GM23338 (cell line): ENCODE data around the gene CPXM2. TPM values are rescaled to one million over a fixed set of nuclear protein-coding genes. Genes with fewer than 3 reads are reported as not detected.

Experiments
- ATAC-seq: fragments of 200-7000 bp; cut with Tn5 transposase; 3 replicates; pipeline ENCODE4 v1.9.1; 2020
- DNase-seq: peaks from one replicate; pipeline ENCODE4 v3.0.0-alpha.2; 2015; ENCODE audit warnings: low spot score
- H2AFZ ChIP-seq: fragments of 200-600 bp; sonication (generic); 2 replicates; pipeline ENCODE4 v1.8.0; 2016; ENCODE audit warnings: antibody characterized with exemption, mild to moderate bottlenecking, moderate library complexity
- H3F3A ChIP-seq: fragments of 200-600 bp; sonication (generic); replicated peaks from 2 replicates; pipeline ENCODE4 v1.8.0; 2017; ENCODE audit warnings: antibody characterized with exemption, mixed run types, low read depth
- H3K27ac ChIP-seq: fragments of 200-600 bp; sonication (generic); 2 replicates; pipeline ENCODE4 v1.6.1; 2016; ENCODE audit warnings: low read depth
- H3K27me3 ChIP-seq: fragments of 200-600 bp; sonication (generic); 2 replicates; pipeline ENCODE4 v1.8.0; 2016; ENCODE audit warnings: mild to moderate bottlenecking, mixed run types, moderate library complexity; ENCODE audit not compliant: insufficient read depth
- H3K36me3 ChIP-seq: fragments of 200-600 bp; sonication (generic); 2 replicates; pipeline ENCODE4 v1.8.0; 2016; ENCODE audit warnings: mild to moderate bottlenecking; ENCODE audit not compliant: insufficient read depth
- H3K4me1 ChIP-seq: fragments of 200-600 bp; sonication (generic); 2 replicates; pipeline ENCODE4 v1.8.0; 2016; ENCODE audit warnings: mild to moderate bottlenecking, moderate library complexity; ENCODE audit not compliant: insufficient read depth
- H3K4me2 ChIP-seq: fragments of 200-600 bp; sonication (generic); 2 replicates; pipeline ENCODE4 v1.7.1; 2017; ENCODE audit warnings: mixed run types
- H3K4me3 ChIP-seq: fragments of 200-600 bp; sonication (generic); 2 replicates; pipeline ENCODE4 v1.6.1; 2016; ENCODE audit warnings: mixed run types
- H3K79me2 ChIP-seq: fragments of 200-600 bp; sonication (generic); replicated peaks from 2 replicates; pipeline ENCODE4 v1.8.0; 2017; ENCODE audit warnings: mild to moderate bottlenecking; ENCODE audit not compliant: insufficient read depth
- H3K9me2 ChIP-seq: fragments of 200-600 bp; sonication (generic); 2 replicates; pipeline ENCODE4 v1.8.0; 2017; ENCODE audit not compliant: insufficient read depth
- H4K20me1 ChIP-seq: fragments of 200-600 bp; sonication (generic); replicated peaks from 2 replicates; pipeline ENCODE4 v1.8.0; 2017; ENCODE audit warnings: mild to moderate bottlenecking; ENCODE audit not compliant: insufficient read depth
- H3K27ac Mint-ChIP-seq: 2 replicates; pipeline ENCODE4 v1.8.0; 2020; ENCODE audit warnings: inconsistent platforms, mild to moderate bottlenecking, moderate library complexity, mixed read lengths
- H3K27me3 Mint-ChIP-seq: 3 replicates; pipeline ENCODE4 v1.8.0; 2022; ENCODE audit warnings: low read depth, mild to moderate bottlenecking, moderate library complexity, mixed read lengths, inconsistent platforms; ENCODE audit not compliant: insufficient read depth, poor library complexity
- H3K36me3 Mint-ChIP-seq: 3 replicates; pipeline ENCODE4 v1.8.0; 2021; ENCODE audit warnings: low read depth, mild to moderate bottlenecking, inconsistent platforms, moderate library complexity, mixed read lengths
- H3K4me1 Mint-ChIP-seq: 3 replicates; pipeline ENCODE4 v1.8.0; 2020; ENCODE audit warnings: mild to moderate bottlenecking, inconsistent platforms, mixed read lengths
- H3K4me3 Mint-ChIP-seq: 3 replicates; pipeline ENCODE4 v1.8.0; 2021; ENCODE audit warnings: moderate library complexity, mild to moderate bottlenecking, inconsistent platforms, mixed read lengths
- H3K9me3 Mint-ChIP-seq: 3 replicates; pipeline ENCODE4 v1.8.0; 2020; ENCODE audit warnings: moderate library complexity, mild to moderate bottlenecking, inconsistent platforms, mixed read lengths
- CREB1 ChIP-seq: fragments of 250-450 bp; sonication (Bioruptor Pico); IDR thresholded peaks from 2 replicates; pipeline ENCODE4 v1.5.0; 2020; ENCODE audit warnings: low read depth, mild to moderate bottlenecking, moderate library complexity
- EZH2phosphoT487 ChIP-seq: fragments of 200-600 bp; sonication (generic); IDR thresholded peaks from one replicate; pipeline ENCODE4 v1.8.1; 2018; ENCODE audit warnings: antibody characterized with exemption; ENCODE audit not compliant: unreplicated experiment
- JUNB ChIP-seq: IDR thresholded peaks from one replicate; pipeline ENCODE4 v1.6.1; 2016; ENCODE audit warnings: antibody characterized with exemption; ENCODE audit not compliant: unreplicated experiment
- NANOG ChIP-seq: IDR thresholded peaks from 2 replicates; pipeline ENCODE4 v1.6.1; 2016; ENCODE audit warnings: antibody characterized with exemption, borderline replicate concordance
- POLR2AphosphoS5 ChIP-seq: IDR thresholded peaks from 2 replicates; pipeline ENCODE4 v1.6.1; 2016; ENCODE audit warnings: antibody characterized with exemption, low read depth
- STAT1 ChIP-seq: IDR thresholded peaks from one replicate; pipeline ENCODE4 v1.6.1; 2016; ENCODE audit warnings: antibody characterized with exemption; ENCODE audit not compliant: unreplicated experiment
- ZNF114 ChIP-seq: fragments of 250-450 bp; sonication (Bioruptor Pico); IDR thresholded peaks from 2 replicates; pipeline ENCODE4 v1.5.0; 2020; ENCODE audit warnings: mild to moderate bottlenecking, moderate library complexity
- ZNF331 ChIP-seq: fragments of 250-450 bp; sonication (Bioruptor Pico); IDR thresholded peaks from 2 replicates; pipeline ENCODE4 v1.5.0; 2020; ENCODE audit warnings: low read depth, mild to moderate bottlenecking, moderate library complexity
- polyA plus RNA-seq: library from polyadenylated mRNA; unstranded; fragments of >200 nt; fragmentation: Nextera tagmentation; extraction: Ambion mirVana; gene quantifications from 2 replicates; pipeline ENCODE4 v1.2.1, GENCODE V29; 2016
- total RNA-seq: library from RNA; depleted of rRNA; stranded (reverse); fragments of >200 nt; shearing (Covaris generic); gene quantifications from 2 replicates; pipeline ENCODE4 v1.2.3, GENCODE V29; 2014
- TF ChIP-seq, protein P1 (sequence below), 2 experiments: fragments of 200-600 bp in 1 of 2; sonication (generic) in 1 of 2; conservative IDR thresholded peaks; 2 replicates each; pipeline versions ENCODE4 v1.5.1 to v1.6.1; 2016 to 2017; ENCODE audit warnings: antibody characterized with exemption in 2 of 2, low read depth in 2 of 2, mild to moderate bottlenecking in 2 of 2, moderate library complexity in 1 of 2
- TF ChIP-seq, protein P2 (sequence below): fragments of 250-450 bp; sonication (Bioruptor Pico); IDR thresholded peaks from 2 replicates; pipeline ENCODE4 v1.5.0; 2020; ENCODE audit warnings: mild to moderate bottlenecking, moderate library complexity
- TF ChIP-seq, protein P3 (sequence below): IDR thresholded peaks from 2 replicates; pipeline ENCODE4 v1.6.1; 2016; ENCODE audit warnings: antibody characterized with exemption

Gene CPXM2
- total and polyA plus RNA-seq, 2 experiments from 2014 or later, result 1.6 to 8.1 TPM

DNA sequence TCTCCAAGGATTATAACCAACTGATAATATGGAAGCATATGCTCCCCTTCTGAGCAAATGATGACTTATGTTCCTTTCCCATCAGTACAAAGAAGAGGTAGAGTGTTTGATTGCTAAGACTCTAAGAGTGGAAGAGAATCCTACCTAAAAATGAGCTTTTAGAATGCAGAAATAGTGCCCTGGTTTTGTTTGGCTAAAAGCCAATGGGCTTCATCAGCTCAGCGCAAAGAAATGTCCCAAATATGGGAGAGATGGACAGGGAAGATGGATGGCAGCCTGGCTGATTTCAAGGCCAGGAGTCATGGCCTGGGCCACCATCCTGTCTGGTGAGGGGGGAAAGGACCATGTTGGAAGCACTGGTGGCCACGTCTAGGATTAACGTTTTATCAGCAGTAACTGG is 165.2 kb downstream of the CPXM2 start:
- Histone ChIP-seq H4K20me1 (no peaks in the 10 kb centered on the region), H3K4me2 (no peak overlapping the region), H3K79me2 (no peaks in the 10 kb centered on the region), H3K27me3 (no peaks in the 10 kb centered on the region), H3K4me1 (peaks cover 9% of the 10 kb centered on the region; the same call in 1 of the 2 replicates), H3K4me3 (no peak overlapping the region), H2AFZ (no peak overlapping the region), H3K27ac (no peak overlapping the region), H3K9me2 (no peaks in the 10 kb centered on the region), H3K36me3 (no peaks in the 10 kb centered on the region; the same call in 1 of the 2 replicates), H3F3A (no peaks in the 10 kb centered on the region)
- TF ChIP-seq, protein P1, sequence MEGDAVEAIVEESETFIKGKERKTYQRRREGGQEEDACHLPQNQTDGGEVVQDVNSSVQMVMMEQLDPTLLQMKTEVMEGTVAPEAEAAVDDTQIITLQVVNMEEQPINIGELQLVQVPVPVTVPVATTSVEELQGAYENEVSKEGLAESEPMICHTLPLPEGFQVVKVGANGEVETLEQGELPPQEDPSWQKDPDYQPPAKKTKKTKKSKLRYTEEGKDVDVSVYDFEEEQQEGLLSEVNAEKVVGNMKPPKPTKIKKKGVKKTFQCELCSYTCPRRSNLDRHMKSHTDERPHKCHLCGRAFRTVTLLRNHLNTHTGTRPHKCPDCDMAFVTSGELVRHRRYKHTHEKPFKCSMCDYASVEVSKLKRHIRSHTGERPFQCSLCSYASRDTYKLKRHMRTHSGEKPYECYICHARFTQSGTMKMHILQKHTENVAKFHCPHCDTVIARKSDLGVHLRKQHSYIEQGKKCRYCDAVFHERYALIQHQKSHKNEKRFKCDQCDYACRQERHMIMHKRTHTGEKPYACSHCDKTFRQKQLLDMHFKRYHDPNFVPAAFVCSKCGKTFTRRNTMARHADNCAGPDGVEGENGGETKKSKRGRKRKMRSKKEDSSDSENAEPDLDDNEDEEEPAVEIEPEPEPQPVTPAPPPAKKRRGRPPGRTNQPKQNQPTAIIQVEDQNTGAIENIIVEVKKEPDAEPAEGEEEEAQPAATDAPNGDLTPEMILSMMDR (conservative IDR thresholded peaks at IDR 0.05; ENCODE audit: low read depth in 2 of 2), result no peak
- DNase-seq (no peak), ATAC-seq (no peak)
- peaks cover 19% of the 10 kb centered on the region for H3K9me3 Mint-ChIP-seq
- peaks cover 14% of the 10 kb centered on the region; the same call in 2 of the 3 replicates for H3K36me3 Mint-ChIP-seq
- H3K27me3 Mint-ChIP-seq, result peaks cover 6% of the 10 kb centered on the region
- no peak overlapping the region for H3K27ac Mint-ChIP-seq
- H3K4me3 Mint-ChIP-seq, result no peak overlapping the region
- H3K4me1 Mint-ChIP-seq, result peaks cover 20% of the 10 kb centered on the region

DNA sequence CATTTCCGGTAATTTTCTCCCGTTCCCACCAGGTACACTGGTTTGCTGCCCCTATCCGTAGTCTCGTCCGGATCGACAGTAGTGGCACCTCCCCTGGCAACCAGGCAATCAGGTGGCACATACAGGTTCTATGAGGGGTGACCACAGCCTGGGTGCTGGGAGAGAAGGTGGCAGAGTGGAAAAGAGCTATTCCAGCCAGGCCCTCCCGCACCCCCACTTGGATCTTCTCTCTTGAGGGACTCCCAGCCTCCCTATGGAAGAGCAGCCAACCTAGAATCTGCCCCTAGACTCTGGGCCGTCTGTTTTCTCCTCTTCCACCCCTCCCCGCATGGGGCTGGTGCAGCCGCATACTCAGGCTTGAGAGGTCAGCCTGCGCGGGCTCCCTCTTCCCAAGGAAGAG is 166.9 kb downstream of the CPXM2 start:
- ATAC-seq (no peak), DNase-seq (no peak)
- no peak overlapping the region for H3K27ac ChIP-seq
- no peaks in the 10 kb centered on the region for H4K20me1 ChIP-seq
- H3K4me1 ChIP-seq, result peaks cover 9% of the 10 kb centered on the region; the same call in 1 of the 2 replicates
- peaks cover 17% of the 10 kb centered on the region for H3K4me1 Mint-ChIP-seq
- no peaks in the 10 kb centered on the region for H3K9me2 ChIP-seq
- peaks cover 3% of the 10 kb centered on the region for H3K9me3 Mint-ChIP-seq
- H3K36me3 Mint-ChIP-seq, result peaks cover 3% of the 10 kb centered on the region; the same call in 2 of the 3 replicates
- no peaks in the 10 kb centered on the region for H3F3A ChIP-seq
- no peak overlapping the region for H3K27ac Mint-ChIP-seq
- no peaks in the 10 kb centered on the region for H3K27me3 ChIP-seq
- H3K36me3 ChIP-seq, result no peaks in the 10 kb centered on the region
- H3K4me2 ChIP-seq, result no peak overlapping the region
- H3K4me3 ChIP-seq, result no peak overlapping the region
- H3K79me2 ChIP-seq, result no peaks in the 10 kb centered on the region
- no peak overlapping the region for H2AFZ ChIP-seq
- no peak overlapping the region for H3K4me3 Mint-ChIP-seq
- peaks cover 6% of the 10 kb centered on the region for H3K27me3 Mint-ChIP-seq
- TF ChIP-seq, protein P2, sequence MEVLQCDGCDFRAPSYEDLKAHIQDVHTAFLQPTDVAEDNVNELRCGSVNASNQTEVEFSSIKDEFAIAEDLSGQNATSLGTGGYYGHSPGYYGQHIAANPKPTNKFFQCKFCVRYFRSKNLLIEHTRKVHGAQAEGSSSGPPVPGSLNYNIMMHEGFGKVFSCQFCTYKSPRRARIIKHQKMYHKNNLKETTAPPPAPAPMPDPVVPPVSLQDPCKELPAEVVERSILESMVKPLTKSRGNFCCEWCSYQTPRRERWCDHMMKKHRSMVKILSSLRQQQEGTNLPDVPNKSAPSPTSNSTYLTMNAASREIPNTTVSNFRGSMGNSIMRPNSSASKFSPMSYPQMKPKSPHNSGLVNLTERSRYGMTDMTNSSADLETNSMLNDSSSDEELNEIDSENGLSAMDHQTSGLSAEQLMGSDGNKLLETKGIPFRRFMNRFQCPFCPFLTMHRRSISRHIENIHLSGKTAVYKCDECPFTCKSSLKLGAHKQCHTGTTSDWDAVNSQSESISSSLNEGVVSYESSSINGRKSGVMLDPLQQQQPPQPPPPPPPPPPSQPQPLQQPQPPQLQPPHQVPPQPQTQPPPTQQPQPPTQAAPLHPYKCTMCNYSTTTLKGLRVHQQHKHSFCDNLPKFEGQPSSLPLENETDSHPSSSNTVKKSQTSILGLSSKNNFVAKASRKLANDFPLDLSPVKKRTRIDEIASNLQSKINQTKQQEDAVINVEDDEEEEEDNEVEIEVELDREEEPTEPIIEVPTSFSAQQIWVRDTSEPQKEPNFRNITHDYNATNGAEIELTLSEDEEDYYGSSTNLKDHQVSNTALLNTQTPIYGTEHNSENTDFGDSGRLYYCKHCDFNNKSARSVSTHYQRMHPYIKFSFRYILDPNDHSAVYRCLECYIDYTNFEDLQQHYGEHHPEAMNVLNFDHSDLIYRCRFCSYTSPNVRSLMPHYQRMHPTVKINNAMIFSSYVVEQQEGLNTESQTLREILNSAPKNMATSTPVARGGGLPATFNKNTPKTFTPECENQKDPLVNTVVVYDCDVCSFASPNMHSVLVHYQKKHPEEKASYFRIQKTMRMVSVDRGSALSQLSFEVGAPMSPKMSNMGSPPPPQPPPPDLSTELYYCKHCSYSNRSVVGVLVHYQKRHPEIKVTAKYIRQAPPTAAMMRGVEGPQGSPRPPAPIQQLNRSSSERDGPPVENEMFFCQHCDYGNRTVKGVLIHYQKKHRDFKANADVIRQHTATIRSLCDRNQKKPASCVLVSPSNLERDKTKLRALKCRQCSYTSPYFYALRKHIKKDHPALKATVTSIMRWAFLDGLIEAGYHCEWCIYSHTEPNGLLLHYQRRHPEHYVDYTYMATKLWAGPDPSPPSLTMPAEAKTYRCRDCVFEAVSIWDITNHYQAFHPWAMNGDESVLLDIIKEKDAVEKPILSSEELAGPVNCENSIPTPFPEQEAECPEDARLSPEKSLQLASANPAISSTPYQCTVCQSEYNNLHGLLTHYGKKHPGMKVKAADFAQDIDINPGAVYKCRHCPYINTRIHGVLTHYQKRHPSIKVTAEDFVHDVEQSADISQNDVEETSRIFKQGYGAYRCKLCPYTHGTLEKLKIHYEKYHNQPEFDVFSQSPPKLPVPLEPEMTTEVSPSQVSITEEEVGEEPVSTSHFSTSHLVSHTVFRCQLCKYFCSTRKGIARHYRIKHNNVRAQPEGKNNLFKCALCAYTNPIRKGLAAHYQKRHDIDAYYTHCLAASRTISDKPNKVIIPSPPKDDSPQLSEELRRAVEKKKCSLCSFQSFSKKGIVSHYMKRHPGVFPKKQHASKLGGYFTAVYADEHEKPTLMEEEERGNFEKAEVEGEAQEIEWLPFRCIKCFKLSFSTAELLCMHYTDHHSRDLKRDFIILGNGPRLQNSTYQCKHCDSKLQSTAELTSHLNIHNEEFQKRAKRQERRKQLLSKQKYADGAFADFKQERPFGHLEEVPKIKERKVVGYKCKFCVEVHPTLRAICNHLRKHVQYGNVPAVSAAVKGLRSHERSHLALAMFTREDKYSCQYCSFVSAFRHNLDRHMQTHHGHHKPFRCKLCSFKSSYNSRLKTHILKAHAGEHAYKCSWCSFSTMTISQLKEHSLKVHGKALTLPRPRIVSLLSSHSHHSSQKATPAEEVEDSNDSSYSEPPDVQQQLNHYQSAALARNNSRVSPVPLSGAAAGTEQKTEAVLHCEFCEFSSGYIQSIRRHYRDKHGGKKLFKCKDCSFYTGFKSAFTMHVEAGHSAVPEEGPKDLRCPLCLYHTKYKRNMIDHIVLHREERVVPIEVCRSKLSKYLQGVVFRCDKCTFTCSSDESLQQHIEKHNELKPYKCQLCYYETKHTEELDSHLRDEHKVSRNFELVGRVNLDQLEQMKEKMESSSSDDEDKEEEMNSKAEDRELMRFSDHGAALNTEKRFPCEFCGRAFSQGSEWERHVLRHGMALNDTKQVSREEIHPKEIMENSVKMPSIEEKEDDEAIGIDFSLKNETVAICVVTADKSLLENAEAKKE (CRISPR knock-in tag), result no peak
- TF ChIP-seq NANOG (no peak), EZH2phosphoT487 (no peak), ZNF331 (no peak), JUNB (no peak), POLR2AphosphoS5 (no peak), STAT1 (no peak), ZNF114 (CRISPR knock-in tag) (no peak), CREB1 (CRISPR knock-in tag) (no peak)
- TF ChIP-seq, protein P3, sequence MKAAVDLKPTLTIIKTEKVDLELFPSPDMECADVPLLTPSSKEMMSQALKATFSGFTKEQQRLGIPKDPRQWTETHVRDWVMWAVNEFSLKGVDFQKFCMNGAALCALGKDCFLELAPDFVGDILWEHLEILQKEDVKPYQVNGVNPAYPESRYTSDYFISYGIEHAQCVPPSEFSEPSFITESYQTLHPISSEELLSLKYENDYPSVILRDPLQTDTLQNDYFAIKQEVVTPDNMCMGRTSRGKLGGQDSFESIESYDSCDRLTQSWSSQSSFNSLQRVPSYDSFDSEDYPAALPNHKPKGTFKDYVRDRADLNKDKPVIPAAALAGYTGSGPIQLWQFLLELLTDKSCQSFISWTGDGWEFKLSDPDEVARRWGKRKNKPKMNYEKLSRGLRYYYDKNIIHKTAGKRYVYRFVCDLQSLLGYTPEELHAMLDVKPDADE, result no peak
